ENCODE data around the gene OAT. TPM values are rescaled to one million over a fixed set of nuclear protein-coding genes. Genes with fewer than 3 reads are reported as not detected.
"Not testable (repeated sequence)": the region's sequence is repeated elsewhere in the genome, so short reads cannot be mapped to it uniquely, and the experiment has no call there.

Gene OAT
- total RNA-seq, 1 donor from 2014 or later = 106 TPM

GRCh38 chr10:124374535-124375352 lies 44.0 kb downstream of the OAT start:
- no peaks in the 10 kb centered on the region for H3K36me3 ChIP-seq (ENCODE audit: control insufficient read depth in 3 of 3, insufficient read depth in 3 of 3, low read length in 3 of 3)

DNA sequence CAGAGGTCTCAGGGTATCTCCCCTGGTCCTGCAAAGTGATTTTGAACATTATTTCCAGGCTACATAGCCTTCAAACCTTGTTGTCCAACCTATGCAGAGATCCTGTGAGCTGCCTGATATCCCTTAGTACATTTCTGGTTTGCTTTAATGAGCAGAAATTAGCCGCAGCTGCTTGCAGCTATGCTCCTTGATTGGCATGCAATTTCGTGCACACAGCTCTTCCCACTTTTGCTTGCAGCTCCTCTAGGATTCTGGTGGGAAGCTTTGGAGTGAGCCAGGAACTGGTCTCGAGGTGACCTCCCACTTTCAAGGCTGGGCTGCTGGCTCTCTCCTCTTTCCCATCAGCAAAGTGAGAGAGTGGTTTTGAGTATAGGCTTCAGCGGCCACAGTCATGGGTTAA lies 45.8 kb downstream of the OAT start:
- no peak overlapping the region for H3K27ac ChIP-seq (ENCODE audit: low read depth, low read length)
- H3K27me3 ChIP-seq (ENCODE audit: control insufficient read depth in 3 of 3, insufficient read depth in 3 of 3, low read length in 3 of 3) = peaks cover 0 to 3% (median 2%) of the 10 kb centered on the region in 3 donors
- H3K4me3 ChIP-seq (ENCODE audit: low read length in 3 of 3) = no peak overlapping the region
- no peak overlapping the region for H3K9ac ChIP-seq (ENCODE audit: low read depth in 1 of 3, low read length in 3 of 3)
- H3K4me1 ChIP-seq (ENCODE audit: control insufficient read depth in 3 of 3, insufficient read depth in 3 of 3, low read length in 3 of 3) = no peaks in the 10 kb centered on the region
- no peaks in the 10 kb centered on the region for H3K9me3 ChIP-seq (ENCODE audit: control insufficient read depth in 3 of 3, low read length in 3 of 3)
- H3K36me3 ChIP-seq (ENCODE audit: control insufficient read depth in 3 of 3, insufficient read depth in 3 of 3, low read length in 3 of 3) = no peaks in the 10 kb centered on the region

More at GRCh38 chr10:124374535-124375352, 44.0 kb downstream of the OAT start:
- Histone ChIP-seq H3K9ac (ENCODE audit: low read depth in 1 of 3, low read length in 3 of 3) (no peak overlapping the region), H3K27ac (ENCODE audit: low read depth, low read length) (no peak overlapping the region), H3K4me3 (ENCODE audit: low read length in 3 of 3) (no peak overlapping the region), H3K9me3 (ENCODE audit: control insufficient read depth in 3 of 3, low read length in 3 of 3) (no peaks in the 10 kb centered on the region), H3K4me1 (ENCODE audit: control insufficient read depth in 3 of 3, insufficient read depth in 3 of 3, low read length in 3 of 3) (no peaks in the 10 kb centered on the region), H3K27me3 (ENCODE audit: control insufficient read depth in 3 of 3, insufficient read depth in 3 of 3, low read length in 3 of 3) (peaks cover 0 to 7% (median 2%) of the 10 kb centered on the region in 3 donors)

DNA sequence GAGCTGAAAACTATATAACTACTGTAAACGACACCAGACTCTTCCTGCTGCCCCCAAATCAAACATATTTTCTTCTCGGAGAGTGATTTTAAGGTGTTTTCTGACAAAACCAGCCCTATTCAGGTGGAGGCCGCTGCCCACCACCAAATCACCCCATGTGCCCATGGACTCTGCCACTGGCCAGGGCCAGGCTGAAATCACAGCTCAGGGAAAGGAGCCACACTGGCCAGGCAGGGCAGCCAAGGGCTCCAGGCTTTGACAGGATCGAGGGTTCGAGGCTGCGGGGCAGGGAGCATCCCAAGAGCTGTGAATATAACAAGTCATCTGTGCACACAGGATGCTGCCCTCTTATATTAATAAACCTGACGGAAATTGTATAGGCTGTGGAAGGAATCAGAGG lies 48.3 kb downstream of the OAT start:
- no peaks in the 10 kb centered on the region for H3K36me3 ChIP-seq (ENCODE audit: control insufficient read depth in 3 of 3, insufficient read depth in 3 of 3, low read length in 3 of 3)
- H3K4me3 ChIP-seq (ENCODE audit: low read length in 3 of 3) = no peak overlapping the region
- H3K4me1 ChIP-seq (ENCODE audit: control insufficient read depth in 3 of 3, insufficient read depth in 3 of 3, low read length in 3 of 3) = no peaks in the 10 kb centered on the region
- no peak overlapping the region for H3K9ac ChIP-seq (ENCODE audit: low read depth in 1 of 3, low read length in 3 of 3)
- H3K27ac ChIP-seq (ENCODE audit: low read depth, low read length) = no peak overlapping the region
- H3K27me3 ChIP-seq (ENCODE audit: control insufficient read depth in 3 of 3, insufficient read depth in 3 of 3, low read length in 3 of 3) = peaks cover 0 to 3% (median 2%) of the 10 kb centered on the region in 3 donors
- no peaks in the 10 kb centered on the region for H3K9me3 ChIP-seq (ENCODE audit: control insufficient read depth in 3 of 3, low read length in 3 of 3)

- Histone ChIP-seq H3K9me3 (ENCODE audit: control insufficient read depth in 3 of 3, low read length in 3 of 3) (no peaks in the 10 kb centered on the region), H3K4me3 (ENCODE audit: low read length in 3 of 3) (no peak overlapping the region), H3K27me3 (ENCODE audit: control insufficient read depth in 3 of 3, insufficient read depth in 3 of 3, low read length in 3 of 3) (peaks cover 0 to 3% (median 2%) of the 10 kb centered on the region in 3 donors), H3K9ac (ENCODE audit: low read depth in 1 of 3, low read length in 3 of 3) (no peak overlapping the region), H3K36me3 (ENCODE audit: control insufficient read depth in 3 of 3, insufficient read depth in 3 of 3, low read length in 3 of 3) (no peaks in the 10 kb centered on the region), H3K27ac (ENCODE audit: low read depth, low read length) (no peak overlapping the region), H3K4me1 (ENCODE audit: control insufficient read depth in 3 of 3, insufficient read depth in 3 of 3, low read length in 3 of 3) (no peaks in the 10 kb centered on the region)
Observed at GRCh38 chr10:124369986-124370385, 48.7 kb downstream of the OAT start.

- H3K9ac ChIP-seq (ENCODE audit: low read depth in 1 of 3, low read length in 3 of 3); H3K4me3 ChIP-seq (ENCODE audit: low read length in 3 of 3); H3K27ac ChIP-seq (ENCODE audit: low read depth, low read length); H3K27me3 ChIP-seq (ENCODE audit: control insufficient read depth in 3 of 3, insufficient read depth in 3 of 3, low read length in 3 of 3); H3K4me1 ChIP-seq (ENCODE audit: control insufficient read depth in 3 of 3, insufficient read depth in 3 of 3, low read length in 3 of 3); H3K36me3 ChIP-seq (ENCODE audit: control insufficient read depth in 3 of 3, insufficient read depth in 3 of 3, low read length in 3 of 3); H3K9me3 ChIP-seq (ENCODE audit: control insufficient read depth in 3 of 3, low read length in 3 of 3): not testable (repeated sequence)
Observed at GRCh38 chr10:124369533-124369932, 49.2 kb downstream of the OAT start.

DNA sequence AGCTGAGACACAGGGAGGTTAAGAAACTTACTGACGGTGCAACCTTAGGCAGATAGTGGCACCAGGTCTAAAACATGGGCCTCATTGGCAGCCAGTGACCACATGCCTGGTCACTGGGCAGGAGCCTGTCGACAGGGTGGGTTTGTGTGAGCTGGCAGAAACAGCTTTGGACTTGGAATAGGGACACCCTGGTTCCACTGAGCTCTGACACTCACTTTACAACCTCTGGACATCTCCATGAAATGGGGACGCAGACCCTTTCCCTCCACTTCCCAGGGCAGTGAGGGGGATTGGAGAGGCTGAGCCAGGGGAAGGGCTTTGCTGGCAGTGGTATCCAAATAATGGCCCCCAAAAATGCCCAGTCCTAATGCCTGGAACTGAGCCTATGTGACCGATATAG lies 49.7 kb downstream of the OAT start:
- H3K9me3 ChIP-seq (ENCODE audit: control insufficient read depth in 3 of 3, low read length in 3 of 3) = no peaks in the 10 kb centered on the region
- H3K9ac ChIP-seq (ENCODE audit: low read depth in 1 of 3, low read length in 3 of 3) = no peak overlapping the region
- H3K27me3 ChIP-seq (ENCODE audit: control insufficient read depth in 3 of 3, insufficient read depth in 3 of 3, low read length in 3 of 3) = peaks cover 0 to 3% (median 2%) of the 10 kb centered on the region in 3 donors
- no peaks in the 10 kb centered on the region for H3K36me3 ChIP-seq (ENCODE audit: control insufficient read depth in 3 of 3, insufficient read depth in 3 of 3, low read length in 3 of 3)
- H3K4me1 ChIP-seq (ENCODE audit: control insufficient read depth in 3 of 3, insufficient read depth in 3 of 3, low read length in 3 of 3) = no peaks in the 10 kb centered on the region
- H3K27ac ChIP-seq (ENCODE audit: low read depth, low read length) = no peak overlapping the region
- H3K4me3 ChIP-seq (ENCODE audit: low read length in 3 of 3) = no peak overlapping the region

DNA sequence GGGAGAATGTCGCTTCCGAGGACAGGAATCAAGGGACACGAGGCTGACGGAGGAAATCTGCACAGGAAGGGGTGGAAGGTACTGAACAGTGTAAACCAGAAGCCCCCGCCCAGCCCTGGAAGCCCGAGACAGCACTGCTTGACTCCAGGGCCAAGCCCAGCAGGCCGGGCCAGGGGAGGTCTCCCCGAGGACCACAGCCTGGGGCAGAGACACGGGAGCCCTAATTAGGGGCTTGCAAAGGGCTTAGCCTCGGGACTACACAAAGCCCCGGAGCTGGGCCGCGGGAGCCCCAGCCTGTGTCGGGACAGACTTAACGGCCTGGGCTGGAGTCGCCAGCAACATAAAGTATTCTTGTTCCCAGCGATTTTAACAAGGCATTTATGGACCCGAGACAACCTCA lies 50.8 kb downstream of the OAT start:
- Histone ChIP-seq H3K9me3 (ENCODE audit: control insufficient read depth in 3 of 3, low read length in 3 of 3) (no peaks in the 10 kb centered on the region), H3K36me3 (ENCODE audit: control insufficient read depth in 3 of 3, insufficient read depth in 3 of 3, low read length in 3 of 3) (no peaks in the 10 kb centered on the region), H3K27me3 (ENCODE audit: control insufficient read depth in 3 of 3, insufficient read depth in 3 of 3, low read length in 3 of 3) (peaks cover 0 to 3% (median 2%) of the 10 kb centered on the region in 3 donors), H3K4me1 (ENCODE audit: control insufficient read depth in 3 of 3, insufficient read depth in 3 of 3, low read length in 3 of 3) (no peaks in the 10 kb centered on the region), H3K27ac (ENCODE audit: low read depth, low read length) (no peak overlapping the region), H3K9ac (ENCODE audit: low read depth in 1 of 3, low read length in 3 of 3) (no peak overlapping the region), H3K4me3 (ENCODE audit: low read length in 3 of 3) (no peak overlapping the region)

GRCh38 chr10:124367414-124367813 lies 51.3 kb downstream of the OAT start:
- H3K27me3 ChIP-seq (ENCODE audit: control insufficient read depth in 3 of 3, insufficient read depth in 3 of 3, low read length in 3 of 3) = peaks cover 0 to 3% (median 2%) of the 10 kb centered on the region in 3 donors
- no peaks in the 10 kb centered on the region for H3K4me1 ChIP-seq (ENCODE audit: control insufficient read depth in 3 of 3, insufficient read depth in 3 of 3, low read length in 3 of 3)
- H3K4me3 ChIP-seq (ENCODE audit: low read length in 3 of 3) = no peak overlapping the region
- no peak overlapping the region for H3K27ac ChIP-seq (ENCODE audit: low read depth, low read length)
- no peaks in the 10 kb centered on the region for H3K36me3 ChIP-seq (ENCODE audit: control insufficient read depth in 3 of 3, insufficient read depth in 3 of 3, low read length in 3 of 3)
- no peak overlapping the region for H3K9ac ChIP-seq (ENCODE audit: low read depth in 1 of 3, low read length in 3 of 3)
- H3K9me3 ChIP-seq (ENCODE audit: control insufficient read depth in 3 of 3, low read length in 3 of 3) = no peaks in the 10 kb centered on the region

- H3K27ac ChIP-seq (ENCODE audit: low read depth, low read length) = no peak overlapping the region
- H3K9me3 ChIP-seq (ENCODE audit: control insufficient read depth in 3 of 3, low read length in 3 of 3) = no peaks in the 10 kb centered on the region
- peaks cover 0 to 3% (median 2%) of the 10 kb centered on the region in 3 donors for H3K27me3 ChIP-seq (ENCODE audit: control insufficient read depth in 3 of 3, insufficient read depth in 3 of 3, low read length in 3 of 3)
- no peaks in the 10 kb centered on the region for H3K36me3 ChIP-seq (ENCODE audit: control insufficient read depth in 3 of 3, insufficient read depth in 3 of 3, low read length in 3 of 3)
- no peaks in the 10 kb centered on the region for H3K4me1 ChIP-seq (ENCODE audit: control insufficient read depth in 3 of 3, insufficient read depth in 3 of 3, low read length in 3 of 3)
- H3K4me3 ChIP-seq (ENCODE audit: low read length in 3 of 3) = no peak overlapping the region
- H3K9ac ChIP-seq (ENCODE audit: low read depth in 1 of 3, low read length in 3 of 3) = no peak overlapping the region
Observed at GRCh38 chr10:124366825-124367224, 51.9 kb downstream of the OAT start.

DNA sequence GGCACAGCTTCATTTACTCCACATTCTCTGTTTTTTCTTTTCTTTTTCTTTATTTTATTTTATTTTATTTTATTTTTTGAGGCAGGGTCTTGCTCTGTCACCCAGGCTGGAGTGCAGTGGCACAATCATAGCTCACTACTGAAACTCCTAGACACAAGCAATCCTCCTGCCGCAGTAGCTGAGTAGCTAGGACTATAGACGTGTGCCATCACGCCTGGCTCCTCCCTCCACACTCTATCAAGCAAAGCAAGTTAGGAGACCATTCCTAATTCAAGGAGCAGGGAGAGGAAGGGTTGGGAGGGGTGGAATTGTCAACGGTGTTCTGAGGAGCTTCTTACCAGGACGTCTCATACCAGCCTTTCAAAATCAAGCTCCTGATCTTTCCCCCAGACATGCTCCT lies 52.4 kb downstream of the OAT start:
- Histone ChIP-seq H3K4me1 (ENCODE audit: control insufficient read depth in 3 of 3, insufficient read depth in 3 of 3, low read length in 3 of 3) (no peaks in the 10 kb centered on the region), H3K27me3 (ENCODE audit: control insufficient read depth in 3 of 3, insufficient read depth in 3 of 3, low read length in 3 of 3) (peaks cover 0 to 3% (median 2%) of the 10 kb centered on the region in 3 donors), H3K9ac (ENCODE audit: low read depth in 1 of 3, low read length in 3 of 3) (no peak overlapping the region), H3K36me3 (ENCODE audit: control insufficient read depth in 3 of 3, insufficient read depth in 3 of 3, low read length in 3 of 3) (no peaks in the 10 kb centered on the region), H3K27ac (ENCODE audit: low read depth, low read length) (no peak overlapping the region), H3K4me3 (ENCODE audit: low read length in 3 of 3) (no peak overlapping the region), H3K9me3 (ENCODE audit: control insufficient read depth in 3 of 3, low read length in 3 of 3) (no peaks in the 10 kb centered on the region)

All from skeletal muscle tissue (tissue), 4 donors.